GM19239 (cell line): ENCODE results near the gene NEK10.

Experiments
- DNase-seq: peaks from one replicate; pipeline ENCODE4 v3.0.0; 2011; ENCODE audit warnings: low spot score; ENCODE audit not compliant: insufficient read length
- FAIRE-seq: peaks from 2 replicates; lab custom pipeline; 2011; peaks lifted over from hg19 to GRCh38; lab: Jason Lieb, UNC

Gene NEK10

DNA sequence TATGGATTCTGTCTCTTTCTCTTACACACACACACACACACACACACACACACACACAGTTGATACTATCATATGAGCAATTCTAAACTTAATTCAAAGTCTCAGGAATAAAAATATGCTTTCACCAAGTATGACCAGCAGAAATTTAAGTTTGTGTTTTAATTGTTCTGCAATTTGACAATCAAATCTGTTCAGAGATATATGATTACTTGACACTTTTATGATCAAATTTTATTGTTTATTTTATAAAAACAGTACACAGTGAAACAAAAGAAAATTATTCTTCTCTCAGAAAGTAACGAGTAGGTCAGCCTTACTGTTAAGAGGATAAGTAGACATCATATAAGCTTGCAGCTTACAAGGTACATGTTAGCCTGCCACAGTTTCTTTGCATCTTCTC is 114.3 kb downstream of the NEK10 start:
- DNase-seq, result no peak
- FAIRE-seq, result no peak

GRCh38 chr3:27253831-27254230 is 115.4 kb downstream of the NEK10 start:
- FAIRE-seq (no peak), DNase-seq (peak; percentile 14)

DNA sequence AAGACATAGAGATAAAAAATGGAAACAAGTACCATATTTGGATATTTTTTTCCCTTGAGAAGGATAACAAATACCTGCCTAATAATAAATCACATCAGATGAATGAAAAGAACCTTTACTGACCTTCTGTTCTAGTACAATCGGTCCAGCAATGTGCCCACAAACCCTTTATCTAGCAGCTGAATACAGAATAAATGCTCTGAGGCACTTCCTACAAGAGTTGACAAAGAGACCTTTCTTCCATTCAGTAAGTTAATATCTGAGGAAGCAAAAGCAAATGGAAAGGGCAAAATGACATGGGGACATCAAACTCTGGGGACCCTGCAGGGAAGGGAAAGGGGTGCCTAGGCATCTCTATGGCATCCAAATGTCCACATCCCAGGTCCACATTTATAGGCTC is 115.8 kb downstream of the NEK10 start:
- DNase-seq (no peak), FAIRE-seq (no peak)

DNA sequence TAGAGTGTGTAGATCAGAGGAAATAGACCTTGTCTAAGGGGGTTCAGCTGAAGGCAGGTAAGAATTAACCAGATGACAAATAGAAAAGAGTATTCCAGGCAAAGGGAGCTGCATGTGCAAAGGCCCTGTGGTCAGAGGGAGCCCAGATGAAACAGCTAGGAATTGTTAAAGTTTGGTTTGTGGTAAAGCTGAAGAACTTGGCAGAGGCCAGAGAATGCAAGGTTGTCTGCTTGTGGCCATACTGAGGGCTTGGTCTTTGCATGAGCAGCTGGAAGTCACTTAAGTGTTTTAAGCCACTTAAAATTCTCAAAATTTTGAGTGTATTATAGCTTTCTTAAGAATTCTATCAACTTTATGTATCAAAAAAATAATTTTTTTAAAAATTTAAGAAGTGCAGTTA is 116.5 kb downstream of the NEK10 start:
- FAIRE-seq, result no peak
- DNase-seq, result no peak

DNA sequence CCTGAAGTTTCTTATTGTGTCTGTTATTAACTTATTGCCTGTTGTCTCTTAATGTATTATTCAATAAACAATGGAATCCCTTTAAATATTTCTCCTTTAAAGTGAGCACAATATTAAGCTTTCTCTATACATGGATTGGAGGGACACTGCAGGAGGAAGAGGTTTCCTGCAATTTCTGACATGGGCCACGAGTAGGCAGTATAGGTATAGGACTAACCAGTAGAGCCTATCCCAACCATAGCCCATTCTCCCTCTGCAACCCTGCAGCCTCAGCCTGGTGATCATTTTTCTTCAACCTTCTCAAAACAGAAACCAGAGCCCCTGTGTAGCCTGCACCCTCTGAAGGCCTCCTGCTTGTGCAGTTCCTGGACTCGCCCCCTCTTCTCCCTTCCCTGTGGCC is 124.8 kb downstream of the NEK10 start:
- no peak for DNase-seq
- no peak for FAIRE-seq

DNA sequence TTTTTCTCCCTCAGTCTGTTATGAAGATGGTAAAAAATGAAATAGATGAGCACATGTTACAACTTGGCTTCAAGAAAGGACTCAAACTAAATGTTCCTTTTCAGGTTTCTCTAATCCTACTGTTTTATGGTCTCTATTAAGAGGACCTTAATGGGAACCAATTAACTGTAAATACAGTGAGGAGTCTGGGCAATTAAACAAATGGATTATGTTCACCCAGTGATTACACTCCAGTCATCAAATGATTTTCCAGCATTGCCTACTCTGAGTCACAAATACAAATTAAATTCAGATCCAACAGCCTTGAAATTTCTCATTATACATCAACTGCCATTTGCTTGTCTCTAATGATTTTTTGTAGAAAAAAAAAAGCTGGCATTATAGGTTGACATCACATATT is 129.2 kb downstream of the NEK10 start:
- no peak for FAIRE-seq

GRCh38 chr3:27228805-27229204 is 140.4 kb downstream of the NEK10 start:
- FAIRE-seq, result no peak
- no peak for DNase-seq

More for the DNA sequence above, 129.2 kb downstream of the NEK10 start:
- no peak for DNase-seq

GRCh38 chr3:27224197-27224596 is 145.0 kb downstream of the NEK10 start:
- DNase-seq (no peak), FAIRE-seq (no peak)

- no peak for FAIRE-seq
Measured at GRCh38 chr3:27221264-27221932, 147.8 kb downstream of the NEK10 start.

GRCh38 chr3:27220166-27220565 is 149.0 kb downstream of the NEK10 start:
- FAIRE-seq (no peak), DNase-seq (no peak)

More at GRCh38 chr3:27221264-27221932, 147.8 kb downstream of the NEK10 start:
- DNase-seq, result no peak

DNA sequence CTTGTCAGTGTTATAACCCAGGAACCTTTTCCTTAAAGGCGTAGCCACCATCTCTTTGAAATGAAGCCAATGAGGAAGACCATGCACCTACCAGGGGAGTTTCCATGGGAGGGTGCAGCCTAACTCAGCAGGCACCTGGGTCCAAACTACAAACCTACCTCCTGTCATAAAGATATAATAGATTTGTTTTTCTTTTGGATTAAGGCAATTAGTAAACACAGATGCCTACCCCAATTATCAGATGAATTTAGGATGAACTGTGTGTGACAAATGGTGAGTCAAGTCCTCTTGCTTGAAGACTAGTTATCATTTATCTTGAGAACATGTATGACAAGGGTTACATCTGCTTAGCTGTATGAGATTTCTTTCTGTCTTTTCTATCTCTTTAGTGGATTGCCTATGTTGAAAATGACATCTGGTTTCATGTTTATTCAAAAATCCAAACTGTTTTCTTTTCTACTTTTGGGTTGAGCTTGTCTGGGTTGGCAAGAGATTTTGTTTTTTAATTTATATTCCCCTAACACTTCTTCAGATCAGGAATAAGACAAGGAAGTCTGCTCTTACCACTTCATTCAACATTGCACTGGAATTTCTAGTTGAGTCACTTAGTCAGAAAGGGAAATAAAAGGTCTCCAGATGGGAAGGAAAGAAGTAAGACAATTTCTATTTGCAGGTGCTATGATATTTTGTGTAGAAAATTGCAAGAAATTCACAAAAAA is 149.9 kb downstream of the NEK10 start:
- DNase-seq (no peak), FAIRE-seq (no peak)

DNA sequence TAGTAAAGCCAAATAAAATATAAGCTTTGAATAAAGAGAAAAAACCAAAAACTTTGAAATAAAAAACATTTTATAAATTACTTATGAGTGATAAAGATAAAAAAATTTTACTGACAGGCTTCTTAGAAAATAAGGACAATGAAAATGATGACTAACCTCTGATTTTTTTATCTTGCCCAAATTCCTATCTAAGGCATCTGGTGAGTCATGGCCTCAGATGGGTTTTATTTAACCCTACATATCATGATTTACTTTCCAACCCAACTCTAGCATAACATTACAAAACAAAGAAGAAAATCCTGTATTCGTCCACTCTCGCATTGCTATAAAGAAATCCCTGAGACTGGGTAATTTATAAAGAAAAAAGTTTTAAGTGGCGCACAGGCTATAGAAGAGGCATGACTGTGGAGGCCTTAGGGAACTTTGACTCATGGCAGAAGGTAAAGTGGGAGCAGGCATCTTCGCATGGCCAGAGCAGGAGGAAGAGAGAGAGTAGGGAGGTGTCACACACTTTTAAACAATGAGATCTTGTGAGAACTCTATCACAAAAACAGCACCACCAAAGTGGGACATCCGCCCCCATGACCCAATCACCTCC is 152.1 kb downstream of the NEK10 start:
- DNase-seq, result no peak
- FAIRE-seq, result no peak

- DNase-seq (no peak), FAIRE-seq (no peak)
Measured at GRCh38 chr3:27216295-27216855, 152.8 kb downstream of the NEK10 start.

DNA sequence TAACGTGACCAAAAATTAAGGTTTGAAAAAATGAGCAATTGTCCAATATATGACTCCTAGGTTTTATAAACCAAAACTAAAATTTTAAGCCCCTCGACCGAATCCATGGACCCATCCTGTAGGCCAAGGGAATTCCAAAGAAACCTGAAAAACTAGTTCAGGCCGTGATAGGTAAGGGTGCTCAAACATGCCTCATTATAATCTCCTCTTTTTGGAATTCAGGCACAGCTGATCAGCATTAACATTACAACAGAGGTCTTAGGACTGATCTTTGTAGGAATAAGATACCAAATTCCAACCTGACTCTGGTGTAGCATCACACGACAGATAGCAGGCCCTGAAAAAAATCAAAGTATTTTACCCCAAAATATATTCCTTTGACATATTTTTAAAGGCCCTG is 155.7 kb downstream of the NEK10 start:
- no peak for FAIRE-seq
- DNase-seq, result no peak

DNA sequence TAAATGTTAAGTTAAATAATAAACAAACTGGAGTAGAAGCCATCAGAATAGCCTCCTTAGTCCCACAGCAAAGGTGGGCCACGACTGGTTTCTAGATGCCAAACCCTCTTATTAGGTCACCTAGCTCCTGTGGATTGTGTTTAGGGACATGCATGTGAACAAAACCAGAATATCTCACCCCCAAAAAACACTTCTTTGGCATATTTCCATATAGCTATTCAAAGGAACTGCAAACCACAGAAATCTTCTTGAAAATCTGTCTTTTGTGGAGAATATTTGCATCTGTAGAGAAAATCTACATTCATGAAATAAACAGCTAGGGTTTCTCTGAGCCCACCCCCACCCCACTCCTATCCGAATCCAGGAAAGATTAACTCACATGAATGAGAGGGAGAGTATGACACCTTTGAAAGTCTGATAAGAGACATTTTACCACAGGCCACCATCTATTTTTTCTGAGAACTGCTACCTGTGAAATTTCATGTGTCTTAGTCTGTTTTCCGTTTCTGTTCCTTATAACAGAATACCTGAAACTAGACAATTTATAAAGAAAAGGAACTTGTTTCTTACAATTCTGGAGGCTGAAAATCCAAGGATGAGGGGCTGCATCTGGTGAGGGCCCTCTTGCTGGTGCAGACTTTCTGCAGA is 159.4 kb downstream of the NEK10 start:
- DNase-seq, result no peak

GRCh38 chr3:27208961-27209616 is 160.1 kb downstream of the NEK10 start:
- no peak for DNase-seq
- no peak for FAIRE-seq

More for the DNA sequence above, 159.4 kb downstream of the NEK10 start:
- FAIRE-seq, result no peak

DNA sequence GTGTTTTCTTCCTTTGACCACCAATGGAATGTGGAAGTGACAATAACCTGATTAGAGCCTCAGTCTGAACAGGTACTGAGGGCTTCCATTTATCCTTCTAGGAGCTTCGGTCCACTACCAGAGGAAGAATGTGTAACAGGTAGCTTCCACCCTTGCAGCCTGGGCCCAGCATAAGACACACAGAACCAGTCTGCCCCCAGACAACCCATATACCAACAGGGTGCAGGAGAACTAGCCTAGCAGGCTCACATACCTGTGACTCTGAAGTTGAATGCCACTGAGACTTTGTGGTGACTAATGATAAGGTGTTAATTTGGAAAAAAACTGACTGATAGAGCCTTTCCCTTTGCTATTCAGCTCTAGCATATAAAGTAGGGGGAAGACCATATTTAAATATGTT is 166.2 kb downstream of the NEK10 start:
- FAIRE-seq (no peak), DNase-seq (no peak)

DNA sequence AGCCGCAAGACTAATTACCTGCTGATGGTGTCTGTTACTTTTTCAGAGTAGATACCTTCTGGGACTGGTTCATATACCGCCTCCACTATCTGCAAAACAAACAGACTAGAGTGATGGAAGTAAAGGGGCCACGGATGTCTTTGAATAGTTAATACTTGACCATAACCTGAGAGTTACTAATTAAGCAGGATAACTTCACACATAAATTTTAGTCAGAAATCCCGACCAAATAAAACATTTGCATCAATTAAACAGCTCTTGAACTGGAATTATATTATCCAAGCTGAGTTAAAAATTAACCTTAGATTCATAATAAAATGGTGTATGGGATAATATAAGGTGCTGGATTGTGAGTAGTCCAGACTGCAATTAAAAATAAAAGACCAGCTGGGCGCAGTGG is 167.7 kb downstream of the NEK10 start:
- FAIRE-seq (no peak), DNase-seq (no peak)

GRCh38 chr3:27200721-27201489 is 168.3 kb downstream of the NEK10 start:
- FAIRE-seq, result no peak
- DNase-seq, result no peak
